ENCODE measurements around the gene CARM1. TPM values are rescaled to one million over a fixed set of nuclear protein-coding genes. Genes with fewer than 3 reads are reported as not detected.
A peak's percentile ranks its signal among the peaks of the same experiment; 100 is the strongest.
"Not testable (repeated sequence)": the region's sequence is repeated elsewhere in the genome, so short reads cannot be mapped to it uniquely, and the experiment has no call there.

The CARM1 gene
- total RNA-seq, 1 experiment from 2014 or later, result 35.7 TPM

GRCh38 chr19:10920781-10921180, 49.4 kb downstream of the CARM1 start:
- DNase-seq, result no peak
- no peaks in the 10 kb centered on the region for H3K27me3 ChIP-seq
- H3K27ac ChIP-seq, result no peak overlapping the region
- no peaks in the 10 kb centered on the region for H3K4me1 ChIP-seq
- no peaks in the 10 kb centered on the region; the same call in 1 of the 2 replicates for H3K36me3 ChIP-seq
- H3K9me3 ChIP-seq (replicated peaks), result no peaks in the 10 kb centered on the region
- H3K4me3 ChIP-seq, result no peak overlapping the region

GRCh38 chr19:10921199-10921909, 50.0 kb downstream of the CARM1 start:
- Histone ChIP-seq H3K36me3 (no peaks in the 10 kb centered on the region; the same call in 1 of the 2 replicates), H3K9me3 (replicated peaks) (no peaks in the 10 kb centered on the region), H3K4me1 (no peaks in the 10 kb centered on the region), H3K27ac (no peak overlapping the region), H3K27me3 (no peaks in the 10 kb centered on the region), H3K4me3 (no peak overlapping the region)
- no peak for DNase-seq

- Histone ChIP-seq H3K36me3 (no peaks in the 10 kb centered on the region; the same call in 1 of the 2 replicates), H3K9me3 (replicated peaks) (no peaks in the 10 kb centered on the region), H3K4me1 (no peaks in the 10 kb centered on the region), H3K27ac (no peak overlapping the region), H3K27me3 (no peaks in the 10 kb centered on the region), H3K4me3 (no peak overlapping the region)
- no peak for DNase-seq
These were observed 50.7 kb downstream of the CARM1 start for GRCh38 chr19:10921910-10922637.

- H3K9me3 ChIP-seq (replicated peaks), result no peaks in the 10 kb centered on the region
- no peak overlapping the region for H3K27ac ChIP-seq
- H3K27me3 ChIP-seq, result no peaks in the 10 kb centered on the region
- H3K36me3 ChIP-seq, result no peaks in the 10 kb centered on the region; the same call in 1 of the 2 replicates
- H3K4me3 ChIP-seq, result no peak overlapping the region
- no peaks in the 10 kb centered on the region; the same call in 1 of the 2 replicates for H3K4me1 ChIP-seq
- no peak for DNase-seq
These were observed 51.3 kb downstream of the CARM1 start for GRCh38 chr19:10922638-10923014.

- Histone ChIP-seq H3K27me3 (no peaks in the 10 kb centered on the region), H3K9me3 (replicated peaks) (no peaks in the 10 kb centered on the region), H3K4me3 (no peak overlapping the region), H3K4me1 (no peaks in the 10 kb centered on the region; the same call in 1 of the 2 replicates), H3K36me3 (no peaks in the 10 kb centered on the region; the same call in 1 of the 2 replicates), H3K27ac (no peak overlapping the region)
- no peak for DNase-seq
These were observed 52.1 kb downstream of the CARM1 start for GRCh38 chr19:10923260-10924112.

- no peaks in the 10 kb centered on the region for H3K27me3 ChIP-seq
- H3K27ac ChIP-seq, result no peak overlapping the region
- H3K9me3 ChIP-seq (replicated peaks), result no peaks in the 10 kb centered on the region
- H3K4me3 ChIP-seq, result no peak overlapping the region
- H3K4me1 ChIP-seq, result no peaks in the 10 kb centered on the region; the same call in 1 of the 2 replicates
- no peaks in the 10 kb centered on the region; the same call in 1 of the 2 replicates for H3K36me3 ChIP-seq
- DNase-seq, result no peak
These were observed 53.2 kb downstream of the CARM1 start for GRCh38 chr19:10924597-10924996.

GRCh38 chr19:10927730-10928562, 56.6 kb downstream of the CARM1 start:
- no peak for DNase-seq
- H3K27ac ChIP-seq, result no peak overlapping the region; the same call in 1 of the 2 replicates
- no peaks in the 10 kb centered on the region for H3K9me3 ChIP-seq (replicated peaks)
- H3K27me3 ChIP-seq, result no peaks in the 10 kb centered on the region
- no peaks in the 10 kb centered on the region; the same call in 1 of the 2 replicates for H3K4me1 ChIP-seq
- 0 out of 2 replicates have a peak, but pooled peaks cover 7% of the 10 kb centered on the region for H3K36me3 ChIP-seq
- peak overlapping the region; percentile 85 for H3K4me3 ChIP-seq

- peak within 1 kb of the TSS; percentile 85 for H3K4me3 ChIP-seq
- H3K9me3 ChIP-seq (replicated peaks), result no peaks in the 10 kb centered on the region
- no peaks in the 10 kb centered on the region; the same call in 1 of the 2 replicates for H3K4me1 ChIP-seq
- 0 out of 2 replicates have a peak, but pooled peaks cover 7% of the 10 kb centered on the region for H3K36me3 ChIP-seq
- H3K27ac ChIP-seq, result peak within 1 kb of the TSS; percentile 30; the same call in 1 of the 2 replicates
- H3K27me3 ChIP-seq, result no peaks in the 10 kb centered on the region
- DNase-seq, result peak; percentile 98 to 99
These were observed 57.4 kb downstream of the CARM1 start, which contains the start of the genes TIMM29 and YIPF2 for GRCh38 chr19:10928563-10929401. TSS of gene TIMM29 (plus strand) at chr19:10928811. CDS start at chr19:10928823, 12 bp downstream. TSS of gene YIPF2 (minus strand) at chr19:10928639. CDS start at chr19:10928410, 229 bp downstream.

GRCh38 chr19:10929402-10929794, 58.0 kb downstream of the CARM1 start:
- Histone ChIP-seq H3K36me3 (0 out of 2 replicates have a peak, but pooled peaks cover 7% of the 10 kb centered on the region), H3K27ac (no peak overlapping the region; the same call in 1 of the 2 replicates)
- no peak for DNase-seq

GRCh38 chr19:10935371-10936059, 64.2 kb downstream of the CARM1 start:
- Histone ChIP-seq H3K9me3 (replicated peaks) (no peaks in the 10 kb centered on the region), H3K27ac (no peak overlapping the region), H3K36me3 (0 out of 2 replicates have a peak, but pooled peaks cover 4% of the 10 kb centered on the region), H3K27me3 (no peaks in the 10 kb centered on the region), H3K4me1 (no peaks in the 10 kb centered on the region; the same call in 1 of the 2 replicates), H3K4me3 (no peak overlapping the region)
- DNase-seq, result no peak

More at GRCh38 chr19:10929402-10929794, 58.0 kb downstream of the CARM1 start:
- no peaks in the 10 kb centered on the region for H3K27me3 ChIP-seq
- peak overlapping the region; percentile 85 for H3K4me3 ChIP-seq
- no peaks in the 10 kb centered on the region; the same call in 1 of the 2 replicates for H3K4me1 ChIP-seq
- H3K9me3 ChIP-seq (replicated peaks), result no peaks in the 10 kb centered on the region

- no peak overlapping the region for H3K4me3 ChIP-seq
- peak; percentile 66 to 87 for DNase-seq
- H3K9me3 ChIP-seq (replicated peaks), result no peaks in the 10 kb centered on the region
- no peaks in the 10 kb centered on the region; the same call in 1 of the 2 replicates for H3K4me1 ChIP-seq
- no peak overlapping the region for H3K27ac ChIP-seq
- H3K27me3 ChIP-seq, result no peaks in the 10 kb centered on the region
- no peaks in the 10 kb centered on the region for H3K36me3 ChIP-seq
These were observed 65.3 kb downstream of the CARM1 start for GRCh38 chr19:10936661-10937084.

GRCh38 chr19:10941649-10942048, 70.3 kb downstream of the CARM1 start:
- DNase-seq; H3K27me3 ChIP-seq; H3K4me1 ChIP-seq; H3K27ac ChIP-seq; H3K9me3 ChIP-seq (replicated peaks); H3K36me3 ChIP-seq: not testable (repeated sequence)
- H3K4me3 ChIP-seq, result peak overlapping the region; percentile 17; the same call in 1 of the 2 replicates
